HEK293 (cell line): ENCODE data around the gene SPIRE1.
A peak's percentile ranks its signal among the peaks of the same experiment; 100 is the strongest.

Experiments used
- CTCF ChIA-PET: fragments of 350-600 bp; formaldehyde crosslinking; extraction: SDS; loops from one replicate; lab custom pipeline; 2021; ENCODE audit warnings: antibody characterized with exemption; lab: Yijun Ruan, JAX
- POLR2A ChIA-PET: fragments of 300-600 bp; formaldehyde crosslinking; extraction: SDS; loops from one replicate; lab custom pipeline; 2020; ENCODE audit warnings: antibody characterized with exemption, inconsistent platforms; lab: Yijun Ruan, JAX
- H3K27ac ChIP-seq: fragments of 200-500 bp; sonication (Bioruptor generic); 2 replicates; pipeline ENCODE4 v1.5.1; 2014; ENCODE audit warnings: low read depth, low read length, control low read depth, inconsistent platforms; ENCODE audit errors: extremely low read depth
- H3K36me3 ChIP-seq, 2 experiments: fragments of 200-500 bp in 1 of 2; sonication (Bioruptor generic) in 1 of 2; 1 replicate in 1 of 2; 2 replicates in 1 of 2; pipeline ENCODE4 v1.5.1; 2014 to 2017; ENCODE audit warnings: inconsistent platforms in 2 of 2, low read length in 2 of 2; ENCODE audit not compliant: control insufficient read depth in 2 of 2, insufficient read depth in 1 of 2
- H3K4me1 ChIP-seq: fragments of 200-500 bp; sonication (Bioruptor generic); 2 replicates; pipeline ENCODE4 v1.5.1; 2014; ENCODE audit warnings: mild to moderate bottlenecking, low read length, inconsistent platforms; ENCODE audit not compliant: control insufficient read depth, insufficient read depth
- H3K4me3 ChIP-seq: 2 replicates; pipeline ENCODE4 v1.5.1; 2011; ENCODE audit warnings: low read depth, mild to moderate bottlenecking, control low read depth, low read length, moderate library complexity
- H3K9me3 ChIP-seq: fragments of 200-500 bp; sonication (Bioruptor generic); 2 replicates; pipeline ENCODE4 v1.5.1; 2014; ENCODE audit warnings: low read depth, low read length, inconsistent platforms; ENCODE audit not compliant: control insufficient read depth, insufficient read depth
- BCL11B ChIP-seq: fragments of 450-650 bp; formaldehyde crosslinking; IDR thresholded peaks from 2 replicates; pipeline ENCODE4 v1.5.1; 2016; ENCODE audit warnings: low read depth, missing biosample characterization, missing genetic modification characterization
- GLI2 ChIP-seq: fragments of 450-650 bp; formaldehyde crosslinking; IDR thresholded peaks from 2 replicates; pipeline ENCODE4; 2017; ENCODE audit warnings: missing biosample characterization, missing genetic modification characterization, low read depth, borderline replicate concordance
- IKZF3 ChIP-seq: fragments of 450-650 bp; IDR thresholded peaks from 2 replicates; pipeline ENCODE4 v1.5.0; 2018; ENCODE audit warnings: missing biosample characterization, mild to moderate bottlenecking, missing genetic modification characterization, moderate library complexity
- KLF10 ChIP-seq: fragments of 450-650 bp; IDR thresholded peaks from 2 replicates; pipeline ENCODE4 v1.5.1; 2018; ENCODE audit warnings: missing biosample characterization, mild to moderate bottlenecking, missing genetic modification characterization
- RBAK ChIP-seq: fragments of 450-650 bp; formaldehyde crosslinking; IDR thresholded peaks from 2 replicates; pipeline ENCODE4 v1.5.1; 2016; ENCODE audit warnings: missing biosample characterization, missing genetic modification characterization
- SP2 ChIP-seq: fragments of 450-650 bp; formaldehyde crosslinking; IDR thresholded peaks from 2 replicates; pipeline ENCODE4 v1.5.1; 2016; ENCODE audit warnings: missing biosample characterization, missing genetic modification characterization
- ZBTB8A ChIP-seq: fragments of 450-650 bp; formaldehyde crosslinking; IDR thresholded peaks from 2 replicates; pipeline ENCODE4 v1.5.1; 2016; ENCODE audit warnings: missing biosample characterization, missing genetic modification characterization
- ZEB2 ChIP-seq: fragments of 450-650 bp; formaldehyde crosslinking; IDR thresholded peaks from 2 replicates; pipeline ENCODE4 v1.5.1; 2016; ENCODE audit warnings: missing biosample characterization, missing genetic modification characterization
- ZFP69B ChIP-seq: fragments of 450-650 bp; formaldehyde crosslinking; IDR thresholded peaks from 2 replicates; pipeline ENCODE4 v1.5.1; 2016; ENCODE audit warnings: missing biosample characterization, missing genetic modification characterization
- ZNF146 ChIP-seq: fragments of 450-650 bp; formaldehyde crosslinking; IDR thresholded peaks from 2 replicates; pipeline ENCODE4 v1.5.1; 2016; ENCODE audit warnings: missing biosample characterization, missing genetic modification characterization
- ZNF19 ChIP-seq: fragments of 450-650 bp; formaldehyde crosslinking; IDR thresholded peaks from 2 replicates; pipeline ENCODE4; 2016; ENCODE audit warnings: missing biosample characterization, missing genetic modification characterization, low read depth
- ZNF214 ChIP-seq: fragments of 450-650 bp; formaldehyde crosslinking; IDR thresholded peaks from 2 replicates; pipeline ENCODE4 v1.5.1; 2017; ENCODE audit warnings: missing biosample characterization, mild to moderate bottlenecking, missing genetic modification characterization, borderline replicate concordance
- ZNF248 ChIP-seq: fragments of 450-650 bp; formaldehyde crosslinking; IDR thresholded peaks from 2 replicates; pipeline ENCODE4 v1.5.1; 2017; ENCODE audit warnings: missing biosample characterization, missing genetic modification characterization
- ZNF274 ChIP-seq, 2 experiments: fragments of 200-500 bp in 1 of 2; fragments of 450-650 bp in 1 of 2; sonication (Bioruptor generic) in 1 of 2; formaldehyde crosslinking in 1 of 2; IDR thresholded peaks; 2 replicates each; pipeline versions ENCODE4 v1.5.1 to v1.6.1; 2014 to 2016; ENCODE audit warnings: borderline replicate concordance in 1 of 2, inconsistent platforms in 1 of 2, low read length in 1 of 2, missing biosample characterization in 1 of 2, missing genetic modification characterization in 1 of 2
- ZNF48 ChIP-seq: fragments of 450-650 bp; formaldehyde crosslinking; IDR thresholded peaks from 2 replicates; pipeline ENCODE4 v1.5.1; 2016; ENCODE audit warnings: missing biosample characterization, missing genetic modification characterization
- ZNF623 ChIP-seq: fragments of 450-650 bp; formaldehyde crosslinking; IDR thresholded peaks from 2 replicates; pipeline ENCODE4 v1.5.1; 2016; ENCODE audit warnings: missing biosample characterization, missing genetic modification characterization
- ZNF677 ChIP-seq: fragments of 450-650 bp; IDR thresholded peaks from 2 replicates; pipeline ENCODE4 v1.5.0; 2018; ENCODE audit warnings: missing biosample characterization, mild to moderate bottlenecking, missing genetic modification characterization, moderate library complexity
- TF ChIP-seq, protein P1 (sequence below): sonication (generic); formaldehyde crosslinking; IDR thresholded peaks from 2 replicates; pipeline ENCODE4 v1.8.1; 2022; ENCODE audit warnings: mild to moderate bottlenecking, moderate library complexity, missing genetic modification reagents
- TF ChIP-seq, protein P2 (sequence below): fragments of 450-650 bp; formaldehyde crosslinking; IDR thresholded peaks from 2 replicates; pipeline ENCODE4 v1.5.1; 2016; ENCODE audit warnings: missing biosample characterization, missing genetic modification characterization
- TF ChIP-seq, protein P3 (sequence below): fragments of 450-650 bp; formaldehyde crosslinking; IDR thresholded peaks from 2 replicates; pipeline ENCODE4 v1.5.1; 2016; ENCODE audit warnings: missing biosample characterization, missing genetic modification characterization
- TF ChIP-seq, protein P4 (sequence below): fragments of 450-650 bp; formaldehyde crosslinking; IDR thresholded peaks from 2 replicates; pipeline ENCODE4 v1.5.1; 2016; ENCODE audit warnings: missing biosample characterization, missing genetic modification characterization, borderline replicate concordance
- TF ChIP-seq, protein P5 (sequence below): fragments of 450-650 bp; formaldehyde crosslinking; IDR thresholded peaks from 2 replicates; pipeline ENCODE4 v1.5.1; 2016; ENCODE audit warnings: missing biosample characterization, missing genetic modification characterization

Gene SPIRE1

DNA sequence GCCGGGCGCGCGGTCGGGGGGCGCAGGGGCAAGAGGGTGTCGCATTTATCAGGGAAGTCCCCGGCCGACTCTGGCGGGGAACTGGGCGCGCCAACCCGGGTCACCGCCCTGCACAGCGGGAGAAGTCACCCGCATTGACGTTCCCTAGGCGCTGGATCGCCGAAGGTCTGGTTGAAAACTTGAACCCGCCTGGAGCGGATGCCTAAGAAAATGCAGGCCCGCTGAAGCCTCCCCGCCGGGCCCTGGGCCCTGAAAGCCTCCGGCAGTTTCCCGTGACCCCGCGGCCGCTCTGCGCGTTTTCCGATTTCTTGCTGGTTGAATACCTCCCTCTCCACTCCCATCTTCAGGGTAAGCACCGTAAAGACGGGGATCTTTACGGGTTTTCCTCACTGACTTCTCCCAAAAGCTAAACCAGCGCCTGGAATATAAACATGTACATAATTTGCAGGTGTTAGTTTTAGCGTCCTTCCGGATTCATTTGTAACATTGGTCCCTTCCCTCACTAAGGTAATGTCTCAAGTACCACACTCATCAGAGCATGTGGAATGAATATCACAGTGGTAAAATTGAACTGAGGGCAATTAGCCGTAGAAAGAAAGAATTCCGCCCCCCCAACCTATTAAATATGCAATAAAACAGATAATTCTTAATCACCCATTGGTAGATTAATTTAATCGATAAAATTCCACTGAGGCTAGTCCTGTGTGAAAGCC is 675 bp upstream of the SPIRE1 start (continued):
- peak; percentile 82 for TF ChIP-seq BCL11B (tag by site-specific recombination)
- no peak for TF ChIP-seq ZNF677
- no peak; the same call in 1 of the 2 replicates for TF ChIP-seq ZNF623 (tag by site-specific recombination)
- no peak for TF ChIP-seq ZNF214 (tag by site-specific recombination)
- peak; percentile 45; the same call in 1 of the 2 replicates for TF ChIP-seq SP2
- TF ChIP-seq RBAK (tag by site-specific recombination), result no peak
- TF ChIP-seq, protein P1, sequence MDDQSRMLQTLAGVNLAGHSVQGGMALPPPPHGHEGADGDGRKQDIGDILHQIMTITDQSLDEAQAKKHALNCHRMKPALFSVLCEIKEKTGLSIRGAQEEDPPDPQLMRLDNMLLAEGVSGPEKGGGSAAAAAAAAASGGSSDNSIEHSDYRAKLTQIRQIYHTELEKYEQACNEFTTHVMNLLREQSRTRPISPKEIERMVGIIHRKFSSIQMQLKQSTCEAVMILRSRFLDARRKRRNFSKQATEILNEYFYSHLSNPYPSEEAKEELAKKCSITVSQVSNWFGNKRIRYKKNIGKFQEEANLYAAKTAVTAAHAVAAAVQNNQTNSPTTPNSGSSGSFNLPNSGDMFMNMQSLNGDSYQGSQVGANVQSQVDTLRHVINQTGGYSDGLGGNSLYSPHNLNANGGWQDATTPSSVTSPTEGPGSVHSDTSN (CRISPR knock-in tag), result no peak
- TF ChIP-seq ZEB2, result 0 out of 2 replicates have a peak, but pooled peaks have one; percentile 50
- no peak for TF ChIP-seq KLF10 (tag by site-specific recombination)
- TF ChIP-seq ZNF48 (tag by site-specific recombination), result no peak
- TF ChIP-seq ZNF19 (tag by site-specific recombination), result no peak
- no peak for TF ChIP-seq ZNF146 (tag by site-specific recombination)
- 0 out of 2 replicates have a peak, but pooled peaks have one; percentile 6 for TF ChIP-seq IKZF3 (tag by site-specific recombination)
- no peak for TF ChIP-seq ZFP69B (tag by site-specific recombination)
- peak; percentile 87 for TF ChIP-seq ZBTB8A (tag by site-specific recombination)
- TF ChIP-seq, protein P2, sequence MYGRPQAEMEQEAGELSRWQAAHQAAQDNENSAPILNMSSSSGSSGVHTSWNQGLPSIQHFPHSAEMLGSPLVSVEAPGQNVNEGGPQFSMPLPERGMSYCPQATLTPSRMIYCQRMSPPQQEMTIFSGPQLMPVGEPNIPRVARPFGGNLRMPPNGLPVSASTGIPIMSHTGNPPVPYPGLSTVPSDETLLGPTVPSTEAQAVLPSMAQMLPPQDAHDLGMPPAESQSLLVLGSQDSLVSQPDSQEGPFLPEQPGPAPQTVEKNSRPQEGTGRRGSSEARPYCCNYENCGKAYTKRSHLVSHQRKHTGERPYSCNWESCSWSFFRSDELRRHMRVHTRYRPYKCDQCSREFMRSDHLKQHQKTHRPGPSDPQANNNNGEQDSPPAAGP, result no peak

DNA sequence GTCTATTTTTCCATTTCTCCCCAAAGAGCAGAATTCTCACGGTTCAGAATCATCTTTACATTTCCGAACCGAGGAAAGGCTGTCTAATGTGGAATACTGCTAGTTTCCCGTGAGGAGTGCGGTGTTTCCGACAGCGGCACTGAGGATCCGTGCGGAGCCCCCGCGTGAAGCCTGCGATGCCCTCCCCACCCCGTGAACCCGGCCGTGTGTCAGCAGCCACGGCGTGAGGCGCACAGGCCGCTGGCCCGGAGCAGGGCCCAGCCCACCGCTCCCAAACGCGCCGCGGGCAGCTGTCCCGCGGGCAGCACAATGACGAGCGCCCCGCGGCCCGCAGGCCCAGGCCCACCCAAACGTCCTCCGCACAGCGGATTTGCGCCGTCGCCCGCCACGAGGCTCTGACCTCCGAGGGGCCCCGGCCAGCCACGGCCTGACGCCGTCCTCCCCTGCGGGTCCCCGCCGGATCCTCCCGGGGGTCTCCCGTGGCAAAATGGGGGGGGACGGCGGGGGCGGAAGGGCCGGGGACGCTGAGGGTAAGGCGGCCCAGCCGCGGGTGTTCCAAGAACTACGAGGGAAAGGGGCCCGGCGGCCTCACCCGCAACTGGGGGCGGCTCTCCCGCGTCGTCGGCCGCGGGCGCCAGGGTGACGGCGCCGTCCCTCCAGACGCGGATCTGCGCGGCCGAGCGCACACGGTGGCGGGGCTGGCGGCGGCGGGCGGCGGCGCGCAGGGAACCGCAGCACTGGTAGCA is 796 bp downstream of the SPIRE1 start:
- no peaks in the 10 kb centered on the region for H3K9me3 ChIP-seq
- H3K4me1 ChIP-seq, result peaks cover 7% of the 10 kb centered on the region
- peak overlapping the region; percentile 91 for H3K27ac ChIP-seq
- peaks cover 0 to 7% of the 10 kb centered on the region in 2 experiments for H3K36me3 ChIP-seq
- peak overlapping the region; percentile 76 for H3K4me3 ChIP-seq
- CTCF ChIA-PET, result interaction anchor here (0.6 to 6.9 kb wide), 2 partner anchors 264 to 1820 kb away, joined by 3 to 118 read pairs; no protein-coding TSS in a partner anchor
- POLR2A ChIA-PET, result no interaction called here
- TF ChIP-seq, protein P3, sequence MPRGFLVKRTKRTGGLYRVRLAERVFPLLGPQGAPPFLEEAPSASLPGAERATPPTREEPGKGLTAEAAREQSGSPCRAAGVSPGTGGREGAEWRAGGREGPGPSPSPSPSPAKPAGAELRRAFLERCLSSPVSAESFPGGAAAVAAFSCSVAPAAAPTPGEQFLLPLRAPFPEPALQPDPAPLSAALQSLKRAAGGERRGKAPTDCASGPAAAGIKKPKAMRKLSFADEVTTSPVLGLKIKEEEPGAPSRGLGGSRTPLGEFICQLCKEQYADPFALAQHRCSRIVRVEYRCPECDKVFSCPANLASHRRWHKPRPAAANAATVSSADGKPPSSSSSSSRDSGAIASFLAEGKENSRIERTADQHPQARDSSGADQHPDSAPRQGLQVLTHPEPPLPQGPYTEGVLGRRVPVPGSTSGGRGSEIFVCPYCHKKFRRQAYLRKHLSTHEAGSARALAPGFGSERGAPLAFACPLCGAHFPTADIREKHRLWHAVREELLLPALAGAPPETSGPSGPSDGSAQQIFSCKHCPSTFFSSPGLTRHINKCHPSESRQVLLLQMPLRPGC (tag by site-specific recombination), result no peak
- TF ChIP-seq GLI2 (tag by site-specific recombination), result no peak
- no peak for TF ChIP-seq ZNF248 (tag by site-specific recombination)
- TF ChIP-seq, protein P4, sequence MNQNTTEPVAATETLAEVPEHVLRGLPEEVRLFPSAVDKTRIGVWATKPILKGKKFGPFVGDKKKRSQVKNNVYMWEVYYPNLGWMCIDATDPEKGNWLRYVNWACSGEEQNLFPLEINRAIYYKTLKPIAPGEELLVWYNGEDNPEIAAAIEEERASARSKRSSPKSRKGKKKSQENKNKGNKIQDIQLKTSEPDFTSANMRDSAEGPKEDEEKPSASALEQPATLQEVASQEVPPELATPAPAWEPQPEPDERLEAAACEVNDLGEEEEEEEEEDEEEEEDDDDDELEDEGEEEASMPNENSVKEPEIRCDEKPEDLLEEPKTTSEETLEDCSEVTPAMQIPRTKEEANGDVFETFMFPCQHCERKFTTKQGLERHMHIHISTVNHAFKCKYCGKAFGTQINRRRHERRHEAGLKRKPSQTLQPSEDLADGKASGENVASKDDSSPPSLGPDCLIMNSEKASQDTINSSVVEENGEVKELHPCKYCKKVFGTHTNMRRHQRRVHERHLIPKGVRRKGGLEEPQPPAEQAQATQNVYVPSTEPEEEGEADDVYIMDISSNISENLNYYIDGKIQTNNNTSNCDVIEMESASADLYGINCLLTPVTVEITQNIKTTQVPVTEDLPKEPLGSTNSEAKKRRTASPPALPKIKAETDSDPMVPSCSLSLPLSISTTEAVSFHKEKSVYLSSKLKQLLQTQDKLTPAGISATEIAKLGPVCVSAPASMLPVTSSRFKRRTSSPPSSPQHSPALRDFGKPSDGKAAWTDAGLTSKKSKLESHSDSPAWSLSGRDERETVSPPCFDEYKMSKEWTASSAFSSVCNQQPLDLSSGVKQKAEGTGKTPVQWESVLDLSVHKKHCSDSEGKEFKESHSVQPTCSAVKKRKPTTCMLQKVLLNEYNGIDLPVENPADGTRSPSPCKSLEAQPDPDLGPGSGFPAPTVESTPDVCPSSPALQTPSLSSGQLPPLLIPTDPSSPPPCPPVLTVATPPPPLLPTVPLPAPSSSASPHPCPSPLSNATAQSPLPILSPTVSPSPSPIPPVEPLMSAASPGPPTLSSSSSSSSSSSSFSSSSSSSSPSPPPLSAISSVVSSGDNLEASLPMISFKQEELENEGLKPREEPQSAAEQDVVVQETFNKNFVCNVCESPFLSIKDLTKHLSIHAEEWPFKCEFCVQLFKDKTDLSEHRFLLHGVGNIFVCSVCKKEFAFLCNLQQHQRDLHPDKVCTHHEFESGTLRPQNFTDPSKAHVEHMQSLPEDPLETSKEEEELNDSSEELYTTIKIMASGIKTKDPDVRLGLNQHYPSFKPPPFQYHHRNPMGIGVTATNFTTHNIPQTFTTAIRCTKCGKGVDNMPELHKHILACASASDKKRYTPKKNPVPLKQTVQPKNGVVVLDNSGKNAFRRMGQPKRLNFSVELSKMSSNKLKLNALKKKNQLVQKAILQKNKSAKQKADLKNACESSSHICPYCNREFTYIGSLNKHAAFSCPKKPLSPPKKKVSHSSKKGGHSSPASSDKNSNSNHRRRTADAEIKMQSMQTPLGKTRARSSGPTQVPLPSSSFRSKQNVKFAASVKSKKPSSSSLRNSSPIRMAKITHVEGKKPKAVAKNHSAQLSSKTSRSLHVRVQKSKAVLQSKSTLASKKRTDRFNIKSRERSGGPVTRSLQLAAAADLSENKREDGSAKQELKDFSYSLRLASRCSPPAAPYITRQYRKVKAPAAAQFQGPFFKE, result no peak
- TF ChIP-seq ZNF274 (IDR thresholded peaks at IDR 0.05; ENCODE audit: low read length), result no peak
- no peak for TF ChIP-seq ZNF274 (tag by site-specific recombination; IDR thresholded peaks at IDR 0.05; ENCODE audit: borderline replicate concordance)
- TF ChIP-seq, protein P5, sequence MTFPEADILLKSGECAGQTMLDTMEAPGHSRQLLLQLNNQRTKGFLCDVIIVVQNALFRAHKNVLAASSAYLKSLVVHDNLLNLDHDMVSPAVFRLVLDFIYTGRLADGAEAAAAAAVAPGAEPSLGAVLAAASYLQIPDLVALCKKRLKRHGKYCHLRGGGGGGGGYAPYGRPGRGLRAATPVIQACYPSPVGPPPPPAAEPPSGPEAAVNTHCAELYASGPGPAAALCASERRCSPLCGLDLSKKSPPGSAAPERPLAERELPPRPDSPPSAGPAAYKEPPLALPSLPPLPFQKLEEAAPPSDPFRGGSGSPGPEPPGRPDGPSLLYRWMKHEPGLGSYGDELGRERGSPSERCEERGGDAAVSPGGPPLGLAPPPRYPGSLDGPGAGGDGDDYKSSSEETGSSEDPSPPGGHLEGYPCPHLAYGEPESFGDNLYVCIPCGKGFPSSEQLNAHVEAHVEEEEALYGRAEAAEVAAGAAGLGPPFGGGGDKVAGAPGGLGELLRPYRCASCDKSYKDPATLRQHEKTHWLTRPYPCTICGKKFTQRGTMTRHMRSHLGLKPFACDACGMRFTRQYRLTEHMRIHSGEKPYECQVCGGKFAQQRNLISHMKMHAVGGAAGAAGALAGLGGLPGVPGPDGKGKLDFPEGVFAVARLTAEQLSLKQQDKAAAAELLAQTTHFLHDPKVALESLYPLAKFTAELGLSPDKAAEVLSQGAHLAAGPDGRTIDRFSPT (tag by site-specific recombination), result no peak
